ENCODE results near the gene ZNF784.

Gene ZNF784

DNA sequence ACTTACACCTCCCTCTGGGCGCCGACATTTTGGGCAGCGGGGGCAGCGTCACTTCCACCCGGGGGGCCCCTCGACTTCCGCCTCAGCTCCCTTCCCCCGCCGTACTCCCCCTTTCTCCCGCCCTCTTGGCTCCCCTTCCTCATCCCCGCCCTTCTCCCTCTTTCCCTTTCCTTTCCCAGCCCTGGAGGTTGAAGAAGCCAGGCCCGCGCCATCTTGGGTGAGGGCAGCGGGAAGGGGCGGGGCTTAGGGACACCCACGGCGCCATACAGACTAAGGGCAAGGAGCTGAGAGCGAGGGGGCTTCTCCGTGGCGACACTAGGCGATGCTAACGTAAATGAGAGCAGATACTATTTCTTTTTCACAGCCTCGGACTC is 24.9 kb downstream of the ZNF784 start, which contains the start of gene FIZ1:
Gene FIZ1 (minus strand): TSS at position 50 of the 374 bp plus-strand sequence. CDS start 1,652 bp downstream, outside the sequence.
- Mint-ChIP-seq H3K36me3 (ENCODE audit: low read depth) (peaks cover 41% of the 10 kb centered on the region), H3K27me3 (no peaks in the 10 kb centered on the region), H3K4me1 (ENCODE audit: low read depth) (peaks cover 33% of the 10 kb centered on the region), H3K9me3 (no peaks in the 10 kb centered on the region), H3K27ac (peak within 1 kb of the TSS; percentile 98), H3K4me3 (peak within 1 kb of the TSS; percentile 95)

DNA sequence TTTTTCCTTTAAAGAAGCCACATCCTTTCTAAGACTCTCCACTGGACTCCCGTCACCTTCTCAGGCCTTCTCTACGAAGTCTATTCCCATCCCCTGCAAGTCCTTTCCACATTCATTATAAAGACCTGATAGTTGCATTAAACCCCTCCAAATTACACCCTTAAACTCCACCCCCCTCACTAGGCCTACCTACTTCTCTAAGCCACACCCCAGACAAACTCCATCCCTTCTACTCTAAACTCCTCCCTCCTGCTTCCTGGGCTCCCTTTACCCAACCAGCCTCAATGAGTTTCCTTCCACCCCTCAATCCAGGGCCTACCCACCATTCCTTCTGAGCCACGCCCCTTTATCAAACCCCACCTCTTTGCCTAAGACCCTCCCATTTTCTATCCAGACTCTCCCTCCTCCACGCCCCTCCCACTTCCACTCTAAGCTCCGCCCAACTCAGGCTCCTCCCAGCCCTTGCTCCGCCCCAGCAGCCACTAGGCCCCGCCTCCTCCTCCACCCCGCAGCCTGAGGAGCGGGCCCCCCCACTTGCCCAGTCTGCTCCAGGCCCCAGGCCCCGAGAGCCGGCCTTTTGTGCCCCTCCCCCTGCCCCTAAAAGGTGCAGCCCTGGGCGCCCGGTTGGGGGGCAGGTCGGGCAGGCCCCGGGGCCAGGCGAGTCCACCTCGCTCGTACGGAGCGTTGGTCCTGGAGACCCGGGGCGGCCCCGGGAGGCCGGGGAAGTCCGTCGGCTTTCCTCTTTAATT is 25.5 kb downstream of the ZNF784 start:
- Mint-ChIP-seq H3K9me3 (no peaks in the 10 kb centered on the region), H3K27me3 (no peaks in the 10 kb centered on the region), H3K36me3 (ENCODE audit: low read depth) (peaks cover 41% of the 10 kb centered on the region), H3K4me3 (peak overlapping the region; percentile 95), H3K4me1 (ENCODE audit: low read depth) (peaks cover 31% of the 10 kb centered on the region), H3K27ac (peak overlapping the region; percentile 98)

- no peaks in the 10 kb centered on the region for H3K27me3 Mint-ChIP-seq
- H3K4me1 Mint-ChIP-seq (ENCODE audit: low read depth) = peaks cover 25% of the 10 kb centered on the region
- H3K9me3 Mint-ChIP-seq = no peaks in the 10 kb centered on the region
- peaks cover 41% of the 10 kb centered on the region for H3K36me3 Mint-ChIP-seq (ENCODE audit: low read depth)
- no peak overlapping the region for H3K4me3 Mint-ChIP-seq
- H3K27ac Mint-ChIP-seq = no peak overlapping the region
Measured at GRCh38 chr19:55598034-55598433, 26.3 kb downstream of the ZNF784 start.

- Mint-ChIP-seq H3K27ac (no peak overlapping the region), H3K27me3 (no peaks in the 10 kb centered on the region), H3K9me3 (no peaks in the 10 kb centered on the region), H3K4me1 (ENCODE audit: low read depth) (peaks cover 25% of the 10 kb centered on the region), H3K4me3 (no peak overlapping the region), H3K36me3 (ENCODE audit: low read depth) (peaks cover 41% of the 10 kb centered on the region)
Measured at GRCh38 chr19:55597501-55597921, 26.9 kb downstream of the ZNF784 start.

GRCh38 chr19:55596304-55596703 is 28.1 kb downstream of the ZNF784 start:
- Mint-ChIP-seq H3K9me3 (no peaks in the 10 kb centered on the region), H3K27ac (no peak overlapping the region), H3K4me1 (ENCODE audit: low read depth) (peaks cover 20% of the 10 kb centered on the region), H3K36me3 (ENCODE audit: low read depth) (peaks cover 46% of the 10 kb centered on the region), H3K4me3 (no peak overlapping the region), H3K27me3 (no peaks in the 10 kb centered on the region)

- Mint-ChIP-seq H3K4me1 (ENCODE audit: low read depth) (peaks cover 14% of the 10 kb centered on the region), H3K27ac (no peak overlapping the region), H3K4me3 (no peak overlapping the region), H3K27me3 (no peaks in the 10 kb centered on the region), H3K9me3 (no peaks in the 10 kb centered on the region), H3K36me3 (ENCODE audit: low read depth) (peaks cover 46% of the 10 kb centered on the region)
Measured at GRCh38 chr19:55594996-55595545, 29.3 kb downstream of the ZNF784 start.

GRCh38 chr19:55593096-55593772 is 31.1 kb downstream of the ZNF784 start:
- Mint-ChIP-seq H3K36me3 (ENCODE audit: low read depth) (peaks cover 40% of the 10 kb centered on the region), H3K27ac (no peak overlapping the region), H3K4me3 (no peak overlapping the region), H3K4me1 (ENCODE audit: low read depth) (peaks cover 8% of the 10 kb centered on the region), H3K27me3 (no peaks in the 10 kb centered on the region), H3K9me3 (no peaks in the 10 kb centered on the region)

- Mint-ChIP-seq H3K9me3 (no peaks in the 10 kb centered on the region), H3K27me3 (no peaks in the 10 kb centered on the region), H3K36me3 (ENCODE audit: low read depth) (peaks cover 36% of the 10 kb centered on the region), H3K27ac (no peak overlapping the region), H3K4me3 (no peak overlapping the region), H3K4me1 (ENCODE audit: low read depth) (peaks cover 5% of the 10 kb centered on the region)
Measured at GRCh38 chr19:55592391-55593090, 31.8 kb downstream of the ZNF784 start.

DNA sequence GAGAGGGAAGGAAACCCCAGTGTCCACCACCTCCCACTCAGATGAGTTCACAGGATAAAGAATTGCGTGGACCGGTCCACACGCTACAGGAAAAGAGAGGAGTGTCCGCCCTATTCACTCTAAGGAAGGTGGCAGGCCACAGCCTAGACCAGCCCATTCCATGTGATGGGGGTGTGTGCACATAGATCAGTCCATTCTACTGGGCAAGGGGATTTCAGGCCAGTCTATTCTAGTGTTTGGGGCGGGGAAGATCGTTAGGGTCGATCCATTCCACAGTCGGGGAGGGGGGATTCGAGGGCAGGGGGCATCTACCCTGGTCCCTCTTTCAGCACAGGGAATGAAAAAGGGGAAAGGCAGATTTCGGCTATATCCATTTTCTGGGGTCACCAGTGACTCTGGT is 32.8 kb downstream of the ZNF784 start:
- Mint-ChIP-seq H3K4me1 (ENCODE audit: low read depth) (peaks cover 10% of the 10 kb centered on the region), H3K27ac (no peak overlapping the region), H3K4me3 (no peak overlapping the region), H3K36me3 (ENCODE audit: low read depth) (peaks cover 29% of the 10 kb centered on the region), H3K27me3 (no peaks in the 10 kb centered on the region), H3K9me3 (no peaks in the 10 kb centered on the region)

- peaks cover 20% of the 10 kb centered on the region for H3K4me1 Mint-ChIP-seq (ENCODE audit: low read depth)
- peaks cover 19% of the 10 kb centered on the region for H3K36me3 Mint-ChIP-seq (ENCODE audit: low read depth)
- H3K4me3 Mint-ChIP-seq = no peak overlapping the region
- no peaks in the 10 kb centered on the region for H3K27me3 Mint-ChIP-seq
- H3K27ac Mint-ChIP-seq = no peak overlapping the region
- H3K9me3 Mint-ChIP-seq = no peaks in the 10 kb centered on the region
Measured at GRCh38 chr19:55590617-55591016, 33.7 kb downstream of the ZNF784 start.

GRCh38 chr19:55590109-55590508 is 34.3 kb downstream of the ZNF784 start:
- peaks cover 25% of the 10 kb centered on the region for H3K4me1 Mint-ChIP-seq (ENCODE audit: low read depth)
- H3K27me3 Mint-ChIP-seq = no peaks in the 10 kb centered on the region
- no peak overlapping the region for H3K4me3 Mint-ChIP-seq
- no peak overlapping the region for H3K27ac Mint-ChIP-seq
- H3K36me3 Mint-ChIP-seq (ENCODE audit: low read depth) = peaks cover 14% of the 10 kb centered on the region
- no peaks in the 10 kb centered on the region for H3K9me3 Mint-ChIP-seq

DNA sequence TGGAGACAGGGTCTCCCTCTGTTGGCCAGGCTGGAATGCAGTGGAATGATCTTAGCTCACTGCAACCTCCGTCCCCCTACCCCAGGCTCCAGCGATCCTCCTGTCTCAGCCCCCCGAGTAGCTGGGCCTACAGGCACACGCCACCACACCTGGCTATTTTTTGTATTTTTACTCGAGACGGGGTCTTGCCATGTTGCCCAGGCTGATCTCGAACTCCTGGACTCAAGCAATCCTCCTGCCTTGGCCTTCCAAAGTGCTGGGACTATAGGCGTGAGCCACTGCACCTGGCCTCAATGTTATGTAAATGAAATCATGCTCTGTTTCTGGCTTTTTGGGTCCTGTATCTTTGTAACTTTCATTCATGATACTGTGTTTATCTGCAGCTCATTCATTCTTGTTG is 35.6 kb downstream of the ZNF784 start:
- peak overlapping the region; percentile 39 for H3K4me3 Mint-ChIP-seq
- no peaks in the 10 kb centered on the region for H3K9me3 Mint-ChIP-seq
- H3K36me3 Mint-ChIP-seq (ENCODE audit: low read depth) = peaks cover 8% of the 10 kb centered on the region
- H3K27ac Mint-ChIP-seq = no peak overlapping the region
- H3K27me3 Mint-ChIP-seq = no peaks in the 10 kb centered on the region
- peaks cover 25% of the 10 kb centered on the region for H3K4me1 Mint-ChIP-seq (ENCODE audit: low read depth)

DNA sequence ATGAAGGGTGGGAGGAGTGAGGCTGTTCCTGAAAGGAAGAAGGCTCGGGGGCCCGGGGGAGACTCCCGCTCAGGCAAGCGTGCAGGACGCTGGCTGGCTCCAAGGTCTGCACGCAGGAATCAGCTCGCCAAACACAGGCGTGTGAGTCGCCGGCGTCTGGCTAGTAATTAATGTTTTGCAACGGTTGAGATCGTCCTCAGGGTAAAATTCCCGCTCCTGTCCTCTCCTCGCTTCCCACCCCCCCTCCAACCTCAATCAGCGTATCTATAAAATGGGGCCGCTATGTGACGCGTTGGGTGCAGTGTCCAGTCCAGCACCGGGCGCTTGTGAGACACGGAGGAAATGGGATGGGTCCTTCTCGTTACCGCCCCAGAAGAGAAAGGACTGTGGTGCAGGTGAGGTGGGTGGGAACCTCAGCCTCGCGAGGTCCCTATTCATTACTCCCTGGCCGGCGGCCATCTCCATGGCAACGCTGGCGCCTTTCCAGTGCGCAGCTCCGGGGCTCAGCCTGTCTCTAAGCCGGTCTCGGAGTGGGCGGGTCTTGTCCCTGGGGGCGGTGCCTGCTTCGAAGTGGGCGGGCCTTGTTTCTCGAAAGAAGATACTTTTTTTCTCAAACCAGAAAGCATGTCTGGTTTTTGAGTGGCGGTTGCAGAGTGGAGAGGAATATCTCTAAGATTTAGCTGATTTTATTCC is 37.2 kb downstream of the ZNF784 start:
- peak overlapping the region; percentile 52 for H3K27ac Mint-ChIP-seq
- peaks cover 5% of the 10 kb centered on the region for H3K36me3 Mint-ChIP-seq (ENCODE audit: low read depth)
- no peaks in the 10 kb centered on the region for H3K9me3 Mint-ChIP-seq
- H3K4me1 Mint-ChIP-seq (ENCODE audit: low read depth) = peaks cover 28% of the 10 kb centered on the region
- H3K27me3 Mint-ChIP-seq = no peaks in the 10 kb centered on the region
- H3K4me3 Mint-ChIP-seq = peak overlapping the region; percentile 83

GRCh38 chr19:55585658-55586339 is 38.6 kb downstream of the ZNF784 start:
- Mint-ChIP-seq H3K36me3 (ENCODE audit: low read depth) (no peaks in the 10 kb centered on the region), H3K4me1 (ENCODE audit: low read depth) (peaks cover 39% of the 10 kb centered on the region), H3K4me3 (peak overlapping the region; percentile 54), H3K27me3 (no peaks in the 10 kb centered on the region), H3K9me3 (no peaks in the 10 kb centered on the region), H3K27ac (peak overlapping the region; percentile 55)

All from stimulated activated naive CD8-positive, alpha-beta T cell treated with anti-CD3 and anti-CD28 coated beads, Interleukin-15, Interleukin-2, amounts not matched to agents 100 ng/mL and 50 ng/mL, for 24 hours (primary cell).